Psoas muscle (tissue), 8 donors: Measurements from ENCODE around the gene PLIN4. TPM values are rescaled to one million over a fixed set of nuclear protein-coding genes. Genes with fewer than 3 reads are reported as not detected.

Experiments
- ATAC-seq, 4 donors: fragments of 200-7000 bp; cut with Tn5 transposase; one replicate each; pipeline ENCODE4 v1.9.1; 2020; ENCODE audit warnings: moderate library complexity in 3 of 4, mild to moderate bottlenecking in 2 of 4
- DNase-seq, 2 donors: peaks; one replicate each; pipeline ENCODE4 v3.0.0-alpha.2; 2020
- H3K27ac ChIP-seq: fragments of 200-600 bp; one replicate; pipeline ENCODE4 v1.8.0; 2022
- H3K27me3 ChIP-seq, 3 donors: fragments of 200-600 bp in 1 of 3; one replicate each; pipeline versions ENCODE4 v1.6.1 to v1.8.0; 2013 to 2022; ENCODE audit warnings: low read length in 2 of 3, mild to moderate bottlenecking in 2 of 3, moderate library complexity in 1 of 3; ENCODE audit not compliant: insufficient read depth in 3 of 3
- H3K36me3 ChIP-seq, 2 donors: fragments of 200-600 bp in 1 of 2; one replicate each; pipeline versions ENCODE4 v1.6.1 to v1.8.0; 2013 to 2022; ENCODE audit warnings: low read depth in 1 of 2, mild to moderate bottlenecking in 1 of 2, moderate library complexity in 1 of 2; ENCODE audit not compliant: insufficient read depth in 1 of 2
- H3K4me1 ChIP-seq: fragments of 200-600 bp; one replicate; pipeline ENCODE4 v1.8.0; 2022
- H3K4me3 ChIP-seq: fragments of 200-600 bp; one replicate; pipeline ENCODE4 v1.8.0; 2022; ENCODE audit warnings: mild to moderate bottlenecking
- H3K9me3 ChIP-seq: fragments of 200-600 bp; one replicate; pipeline ENCODE4 v1.8.0; 2022
- CTCF ChIP-seq: fragments of 200-600 bp; IDR thresholded peaks from one replicate; pipeline ENCODE4 v1.8.0; 2022; ENCODE audit warnings: antibody characterized with exemption
- WGBS, 3 donors: extraction: QIAGEN DNeasy Blood & Tissue Kit; methylation state at CpG; one replicate each; pipeline versions ENCODE4 v1.1.6 to v1.1.7; 2013; 5-methylcytosine and 5-hydroxymethylcytosine counted together
- intact Hi-C, 2 donors: fragments of 100-400 bp; cut with DNase I; formaldehyde crosslinking; loops; one replicate each; pipeline versions ENCODE4 v1.11.0 to v1.14.2; 2022
- polyA plus RNA-seq, 3 donors: library from polyadenylated mRNA; stranded (reverse); fragments of 200-250 nt; gene quantifications; one replicate each; pipeline ENCODE4 v1.2.3, GENCODE V29; 2013
- total RNA-seq, 4 donors: library from RNA; stranded (reverse); fragmentation: NEBNext Ultra II Directional in 2 of 4; extraction: Animal tissue kit (Norgen Biotek cat#: 25700) in 2 of 4; gene quantifications; one replicate each; pipeline versions ENCODE4 v1.2.1 to v1.2.4, GENCODE V29; 2021 to 2023
- donor health status: healthy with polysubstance abuse.
- donor health status: DM: no; HTN: no; CAD: no; lungs with moderate emphysema.
- donor health status: Bipolar disorder and iron deficiency.
- donor health status: healthy.
- donor health status: DM: yes; HTN: yes; CAD: no.
- donor health status: DM: no; HTN: no; CAD: no.
- donor health status: DM: no; HTN: no; CAD: no.
- donor health status: DM: yes; HTN: yes; CAD: no.

PLIN4 gene
- total and polyA plus RNA-seq, 7 donors: 29.0 to 309 (median 115) TPM

DNA sequence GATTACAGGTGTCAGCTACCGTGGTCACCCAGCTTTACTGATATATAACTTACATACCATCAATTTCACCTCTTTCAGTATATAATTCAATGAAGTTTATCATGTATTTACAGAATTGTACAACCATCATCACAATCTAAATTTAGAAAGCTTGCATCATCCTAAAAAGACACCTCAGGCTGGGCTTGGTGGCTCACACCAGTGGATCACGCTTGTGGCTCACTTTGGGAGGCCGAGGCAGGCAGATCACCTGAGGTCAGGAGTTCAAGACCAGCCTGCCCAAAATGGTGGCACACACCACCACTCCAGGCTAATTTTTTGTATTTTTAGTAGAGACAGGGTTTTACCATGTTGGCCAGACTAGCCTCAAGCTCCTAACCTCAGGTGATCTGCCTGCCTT lies 50.5 kb downstream of the PLIN4 start:
- no peaks in the 10 kb centered on the region for H3K36me3 ChIP-seq
- WGBS, 3 donors: 73 to 77% (median 77%) methylated on average over 3 of the region's 3 CpGs

DNA sequence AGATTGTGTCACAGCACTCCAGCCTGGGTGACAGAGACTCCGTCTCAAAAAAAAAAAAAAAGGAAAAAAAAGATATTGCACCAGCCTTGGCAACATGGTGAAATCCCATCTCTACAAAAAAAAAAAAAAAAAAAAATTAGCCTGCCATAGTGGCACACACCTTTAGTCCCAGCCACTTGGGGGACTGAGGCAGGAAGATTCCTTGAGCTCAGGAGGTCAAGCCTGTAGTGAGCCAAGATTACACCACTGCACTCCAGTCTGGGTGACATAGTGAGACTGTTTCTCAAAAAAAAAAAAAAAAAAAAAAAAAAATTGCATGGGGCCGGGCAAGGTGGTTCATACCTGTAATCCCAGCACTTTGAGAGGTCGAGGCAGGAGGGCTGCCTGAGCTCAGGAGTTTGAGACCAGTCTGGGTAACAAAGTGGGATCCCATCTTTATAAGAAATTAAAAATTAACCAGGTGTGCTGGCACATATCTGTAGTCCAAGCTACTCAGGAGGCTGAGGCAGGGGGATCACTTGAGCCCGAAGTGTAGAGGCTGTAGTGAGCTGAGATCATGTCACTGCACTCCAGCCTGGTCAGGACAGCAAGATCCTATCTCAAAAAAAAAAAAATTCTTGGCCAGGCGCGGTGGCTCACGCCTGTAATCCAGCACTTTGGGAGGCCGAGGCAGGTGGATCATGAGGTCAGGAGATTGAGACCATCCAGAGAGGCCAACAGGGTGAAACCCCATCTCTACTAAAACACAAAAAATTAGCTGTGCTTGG lies 53.3 kb downstream of the PLIN4 start:
- TF ChIP-seq CTCF: no peak
- no peaks in the 10 kb centered on the region for H3K9me3 ChIP-seq
- ATAC-seq: no peak
- intact Hi-C loops: no loop called here
- 82 to 89% (median 84%) methylated on average over 8 of the region's 8 CpGs for WGBS, 3 donors
- no peak overlapping the region for H3K4me3 ChIP-seq
- H3K4me1 ChIP-seq: no peaks in the 10 kb centered on the region
- H3K27ac ChIP-seq: no peak overlapping the region
- no peaks in the 10 kb centered on the region for H3K27me3 ChIP-seq
- H3K36me3 ChIP-seq: no peaks in the 10 kb centered on the region
- no peak for DNase-seq

More for the DNA sequence above, 50.5 kb downstream of the PLIN4 start:
- H3K9me3 ChIP-seq: no peaks in the 10 kb centered on the region
- ATAC-seq (no peak), DNase-seq (no peak)
- H3K27me3 ChIP-seq: no peaks in the 10 kb centered on the region
- H3K4me1 ChIP-seq: no peaks in the 10 kb centered on the region
- intact Hi-C loops: no loop called here
- no peak overlapping the region for H3K27ac ChIP-seq
- no peak overlapping the region for H3K4me3 ChIP-seq
- TF ChIP-seq CTCF: no peak

GRCh38 chr19:4457654-4458395 lies 60.5 kb downstream of the PLIN4 start, which contains the start of gene UBXN6:
Gene UBXN6 (minus strand): TSS chr19:4457794. CDS start chr19:4457697, 97 bp downstream.
- peak; percentile 86 to 92 (median 89) for ATAC-seq
- no peaks in the 10 kb centered on the region for H3K27me3 ChIP-seq
- H3K4me3 ChIP-seq: peak within 1 kb of the TSS; percentile 74
- peak; percentile 99 for DNase-seq
- intact Hi-C loops: loop anchor here (5.0 kb wide), 1 partner anchor 56 kb away; the partner anchor contains the start of genes CHAF1A (in 2 of the 2) and SH3GL1 (in 2 of the 2)
- peaks cover 29% of the 10 kb centered on the region for H3K4me1 ChIP-seq
- peaks cover 0 to 16% of the 10 kb centered on the region in 2 donors for H3K36me3 ChIP-seq
- no peaks in the 10 kb centered on the region for H3K9me3 ChIP-seq
- 9 to 13% (median 10%) methylated on average over 36 to 52 of the region's 52 CpGs for WGBS, 3 donors
- TF ChIP-seq CTCF: peak; percentile 9
- H3K27ac ChIP-seq: peak within 1 kb of the TSS; percentile 84

DNA sequence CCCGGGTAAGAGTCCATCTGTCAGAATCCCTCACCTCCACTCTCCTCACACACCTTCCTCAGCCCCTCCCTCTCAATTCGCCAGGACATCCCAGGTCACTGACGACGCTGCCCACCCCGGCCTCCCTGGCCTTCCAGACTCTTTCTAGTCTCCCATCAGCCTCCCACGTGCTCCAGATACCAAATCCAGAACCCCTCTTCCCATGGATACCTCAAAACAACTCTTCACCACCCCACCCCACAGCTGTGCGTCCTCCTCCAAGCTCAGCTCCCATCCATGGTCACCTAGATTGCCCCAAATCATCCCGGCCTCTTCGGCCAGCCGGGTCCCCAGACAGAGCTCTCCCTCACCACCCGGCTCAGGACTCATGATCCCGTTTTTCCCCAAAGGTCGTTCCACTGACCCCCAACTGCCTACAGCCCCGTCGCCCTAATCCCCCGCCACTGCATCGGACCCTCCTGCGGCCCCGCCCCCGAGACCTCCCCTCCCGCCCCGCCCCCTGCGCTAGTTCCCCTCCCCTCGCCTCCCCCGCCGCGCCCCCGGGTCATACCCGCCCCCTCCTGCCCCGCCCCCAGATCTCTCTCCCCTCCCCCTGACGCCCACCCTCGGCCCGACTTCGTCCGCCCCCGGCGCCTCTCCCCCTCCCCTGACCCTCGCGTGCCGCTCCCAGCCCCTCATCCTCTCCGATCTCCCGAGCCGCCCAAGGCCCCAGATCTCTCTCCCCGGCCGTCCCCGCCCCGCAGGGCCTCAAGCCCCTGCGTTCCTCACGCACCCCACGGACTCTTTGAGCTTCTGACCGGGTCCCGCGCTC lies 61.2 kb downstream of the PLIN4 start:
- peak overlapping the region; percentile 74 for H3K4me3 ChIP-seq
- WGBS, 3 donors: 1 to 2% (median 2%) methylated on average over 33 to 49 of the region's 53 CpGs
- peak overlapping the region; percentile 84 for H3K27ac ChIP-seq
- ATAC-seq (peak; percentile 5 to 32 (median 14)), DNase-seq (peak; percentile 64 to 66)
- peaks cover 0 to 24% of the 10 kb centered on the region in 2 donors for H3K36me3 ChIP-seq
- intact Hi-C loops: loop anchor here (5.0 kb wide), 1 partner anchor 55 kb away; the partner anchor contains the start of genes CHAF1A (in 2 of the 2) and SH3GL1 (in 2 of the 2)
- H3K27me3 ChIP-seq: no peaks in the 10 kb centered on the region
- no peak for TF ChIP-seq CTCF
- H3K4me1 ChIP-seq: peaks cover 29% of the 10 kb centered on the region
- no peaks in the 10 kb centered on the region for H3K9me3 ChIP-seq
